CD4-positive, CD25-positive, alpha-beta regulatory T cell (primary cell): ENCODE data around the gene CETN2. TPM values are rescaled to one million over a fixed set of nuclear protein-coding genes. Genes with fewer than 3 reads are reported as not detected.
"Not testable (repeated sequence)": the region's sequence is repeated elsewhere in the genome, so short reads cannot be mapped to it uniquely, and the experiment has no call there.

Experiments
- ATAC-seq, 2 donors: fragments of 150-1000 bp; cut with Tn5 transposase; one replicate each; pipeline ENCODE4 v1.10.0; 2021; ENCODE audit warnings: low read depth in 2 of 2, moderate number of reproducible peaks in 2 of 2, moderate library complexity in 1 of 2
- DNase-seq, 3 donors: peaks; one replicate each; pipeline versions ENCODE4 v3.0.0 to v3.0.0-alpha.2; 2012 to 2022; ENCODE audit warnings: mixed read lengths in 1 of 3
- H3K27ac ChIP-seq: one replicate; pipeline ENCODE4 v1.7.0; 2013; ENCODE audit warnings: mild to moderate bottlenecking, low read length; ENCODE audit not compliant: insufficient read depth, poor library complexity, severe bottlenecking
- H3K27me3 ChIP-seq: one replicate; pipeline ENCODE4 v1.7.0; 2013; ENCODE audit warnings: low read length; ENCODE audit not compliant: control insufficient read depth, insufficient read depth
- H3K36me3 ChIP-seq: one replicate; pipeline ENCODE4 v1.7.0; 2013; ENCODE audit warnings: mild to moderate bottlenecking, low read length, moderate library complexity; ENCODE audit not compliant: control insufficient read depth, insufficient read depth
- H3K4me1 ChIP-seq: 2 replicates; pipeline ENCODE4 v1.7.0; 2013; ENCODE audit warnings: mild to moderate bottlenecking, low read length; ENCODE audit not compliant: insufficient read depth, control insufficient read depth, poor library complexity, severe bottlenecking
- H3K4me3 ChIP-seq: one replicate; pipeline ENCODE4 v1.7.0; 2013; ENCODE audit warnings: low read depth, mild to moderate bottlenecking, low read length, moderate library complexity
- H3K9me3 ChIP-seq, 2 experiments: 1 replicate in 1 of 2; 2 replicates in 1 of 2; pipeline ENCODE4 v1.7.0; 2013; ENCODE audit warnings: low read length in 2 of 2, mild to moderate bottlenecking in 1 of 2, moderate library complexity in 1 of 2; ENCODE audit not compliant: control insufficient read depth in 2 of 2
- H3K27ac Mint-ChIP-seq, 3 donors: one replicate each; pipeline ENCODE4 v1.8.0; 2020 to 2022; ENCODE audit warnings: mild to moderate bottlenecking in 3 of 3, mixed read lengths in 3 of 3, moderate library complexity in 2 of 3
- H3K27me3 Mint-ChIP-seq: one replicate; pipeline ENCODE4 v1.8.0; 2022; ENCODE audit warnings: mild to moderate bottlenecking, mixed read lengths
- H3K36me3 Mint-ChIP-seq: one replicate; pipeline ENCODE4 v1.8.0; 2020; ENCODE audit warnings: mixed read lengths
- H3K4me1 Mint-ChIP-seq, 4 donors: one replicate each; pipeline ENCODE4 v1.8.0; 2020 to 2022; ENCODE audit warnings: mixed read lengths in 4 of 4, mild to moderate bottlenecking in 1 of 4
- H3K4me3 Mint-ChIP-seq, 4 donors: one replicate each; pipeline ENCODE4 v1.8.0; 2020 to 2022; ENCODE audit warnings: mild to moderate bottlenecking in 4 of 4, mixed read lengths in 4 of 4, moderate library complexity in 3 of 4
- H3K9me3 Mint-ChIP-seq, 7 donors: one replicate each; pipeline ENCODE4 v1.8.0; 2020 to 2022; ENCODE audit warnings: mixed read lengths in 7 of 7, mild to moderate bottlenecking in 3 of 7, moderate library complexity in 2 of 7
- polyA plus RNA-seq, 4 donors: library from polyadenylated mRNA; unstranded; fragments of 300-500 nt; fragmentation: Illumina TruSeq; gene quantifications; one replicate each; pipeline ENCODE4 v1.2.3, GENCODE V29; 2021
- total RNA-seq: library from RNA; stranded (reverse); gene quantifications from one replicate; pipeline ENCODE4 v1.2.3, GENCODE V29; 2022

CETN2 gene
- total and polyA plus RNA-seq, 5 donors from 2014 or later: 6.1 to 22.2 (median 20.2) TPM

DNA sequence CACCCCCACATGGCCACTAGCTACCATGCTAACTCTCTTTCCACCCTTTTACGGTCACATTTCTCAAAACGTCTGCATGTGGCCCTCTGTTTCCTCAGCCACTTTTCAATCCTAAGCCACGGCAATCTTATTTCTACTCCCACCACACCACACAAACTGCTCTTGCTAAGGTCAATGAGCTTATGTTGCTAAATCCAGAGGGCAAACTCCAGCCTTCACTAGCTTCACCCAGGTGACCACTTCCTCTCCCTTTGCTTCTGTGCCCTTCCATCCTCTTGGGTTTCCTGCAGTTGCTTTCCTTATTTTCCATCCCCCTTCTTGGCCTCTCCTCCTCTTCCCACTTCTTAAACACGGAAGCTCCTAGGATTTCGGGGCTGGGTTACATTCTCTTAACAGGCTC lies 16.5 kb downstream of the CETN2 start:
- H3K36me3 ChIP-seq: no peaks in the 10 kb centered on the region
- no peak for ATAC-seq
- Mint-ChIP-seq H3K27ac (no peak overlapping the region), H3K4me1 (peaks cover 0 to 2% (median 0%) of the 10 kb centered on the region in 4 donors), H3K9me3 (peaks cover 0 to 2% (median 0%) of the 10 kb centered on the region in 7 donors), H3K4me3 (no peak overlapping the region), H3K27me3 (peaks cover 5% of the 10 kb centered on the region), H3K36me3 (no peaks in the 10 kb centered on the region)
- no peaks in the 10 kb centered on the region for H3K27me3 ChIP-seq
- no peak overlapping the region for H3K4me3 ChIP-seq
- no peaks in the 10 kb centered on the region for H3K4me1 ChIP-seq
- no peak overlapping the region for H3K27ac ChIP-seq
- no peak for DNase-seq
- no peaks in the 10 kb centered on the region for H3K9me3 ChIP-seq

- H3K27me3 Mint-ChIP-seq: peaks cover 5% of the 10 kb centered on the region
- H3K9me3 Mint-ChIP-seq: no peaks in the 10 kb centered on the region
- H3K4me3 Mint-ChIP-seq: no peak overlapping the region
- DNase-seq (no peak), ATAC-seq (no peak)
- no peak overlapping the region for H3K4me3 ChIP-seq
- peaks cover 0 to 2% (median 0%) of the 10 kb centered on the region in 4 donors for H3K4me1 Mint-ChIP-seq
- H3K36me3 ChIP-seq: no peaks in the 10 kb centered on the region
- H3K27me3 ChIP-seq: no peaks in the 10 kb centered on the region
- H3K36me3 Mint-ChIP-seq: no peaks in the 10 kb centered on the region
- no peaks in the 10 kb centered on the region for H3K4me1 ChIP-seq
- H3K9me3 ChIP-seq: no peaks in the 10 kb centered on the region
- no peak overlapping the region for H3K27ac ChIP-seq
- no peak overlapping the region for H3K27ac Mint-ChIP-seq
Measured at GRCh38 chrX:152813206-152813605, 17.4 kb downstream of the CETN2 start.

- H3K27ac Mint-ChIP-seq: no peak overlapping the region
- H3K4me3 ChIP-seq: no peak overlapping the region
- no peaks in the 10 kb centered on the region for H3K36me3 Mint-ChIP-seq
- H3K36me3 ChIP-seq: no peaks in the 10 kb centered on the region
- H3K27me3 ChIP-seq: no peaks in the 10 kb centered on the region
- H3K9me3 Mint-ChIP-seq: no peaks in the 10 kb centered on the region
- H3K27me3 Mint-ChIP-seq: peaks cover 5% of the 10 kb centered on the region
- H3K4me1 ChIP-seq: no peaks in the 10 kb centered on the region
- no peaks in the 10 kb centered on the region for H3K9me3 ChIP-seq
- no peak overlapping the region for H3K4me3 Mint-ChIP-seq
- no peak for ATAC-seq
- no peak overlapping the region for H3K27ac ChIP-seq
- H3K4me1 Mint-ChIP-seq: peaks cover 0 to 2% (median 0%) of the 10 kb centered on the region in 4 donors
- no peak for DNase-seq
Measured at GRCh38 chrX:152810403-152810802, 20.2 kb downstream of the CETN2 start.

GRCh38 chrX:152806035-152806434 lies 24.5 kb downstream of the CETN2 start:
- ATAC-seq (no peak), DNase-seq (no peak)
- Histone ChIP-seq H3K4me1 (no peaks in the 10 kb centered on the region), H3K9me3 (no peaks in the 10 kb centered on the region), H3K4me3 (no peak overlapping the region), H3K36me3 (no peaks in the 10 kb centered on the region), H3K27ac (no peak overlapping the region), H3K27me3 (no peaks in the 10 kb centered on the region)
- no peak overlapping the region for H3K4me3 Mint-ChIP-seq
- H3K4me1 Mint-ChIP-seq: no peaks in the 10 kb centered on the region
- H3K27me3 Mint-ChIP-seq: peaks cover 5% of the 10 kb centered on the region
- no peaks in the 10 kb centered on the region for H3K36me3 Mint-ChIP-seq
- no peak overlapping the region for H3K27ac Mint-ChIP-seq
- no peaks in the 10 kb centered on the region for H3K9me3 Mint-ChIP-seq

DNA sequence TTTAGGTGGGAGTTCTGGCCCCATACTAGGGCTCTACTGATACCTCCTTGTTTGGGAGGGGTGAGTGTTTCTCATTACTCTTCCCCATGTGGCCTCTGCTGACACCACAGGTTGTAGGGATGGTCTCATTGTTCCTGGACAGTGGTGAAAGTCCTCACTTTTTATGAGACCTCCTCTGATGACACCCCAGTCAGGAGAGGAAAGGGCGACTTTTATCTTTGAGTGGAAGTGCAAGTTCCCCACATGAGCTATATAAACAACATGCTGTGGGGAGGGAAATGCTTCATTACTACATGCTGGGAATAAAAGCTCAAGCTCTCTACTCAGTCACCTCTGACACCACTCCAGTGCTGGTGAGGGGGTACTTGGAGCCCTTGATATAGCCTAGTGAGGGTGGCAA lies 31.6 kb downstream of the CETN2 start:
- no peak overlapping the region for H3K27ac Mint-ChIP-seq
- no peaks in the 10 kb centered on the region for H3K36me3 Mint-ChIP-seq
- Histone ChIP-seq H3K4me1 (no peaks in the 10 kb centered on the region), H3K36me3 (no peaks in the 10 kb centered on the region), H3K27ac (no peak overlapping the region), H3K27me3 (no peaks in the 10 kb centered on the region), H3K4me3 (no peak overlapping the region), H3K9me3 (no peaks in the 10 kb centered on the region)
- H3K4me3 Mint-ChIP-seq: no peak overlapping the region
- no peaks in the 10 kb centered on the region for H3K9me3 Mint-ChIP-seq
- DNase-seq (no peak), ATAC-seq (no peak)
- H3K27me3 Mint-ChIP-seq: peaks cover 11% of the 10 kb centered on the region
- H3K4me1 Mint-ChIP-seq: no peaks in the 10 kb centered on the region

GRCh38 chrX:152787062-152787461 lies 43.5 kb downstream of the CETN2 start:
- H3K4me1 ChIP-seq, H3K9me3 Mint-ChIP-seq, H3K36me3 Mint-ChIP-seq, H3K9me3 ChIP-seq, H3K4me3 ChIP-seq, H3K27me3 Mint-ChIP-seq, H3K36me3 ChIP-seq, H3K4me1 Mint-ChIP-seq, H3K27ac ChIP-seq, ATAC-seq, H3K27me3 ChIP-seq, DNase-seq, H3K4me3 Mint-ChIP-seq, H3K27ac Mint-ChIP-seq: not testable (repeated sequence)

Other genes starting within 250 kb of the CETN2 start
- gene GABRQ, start 192.9 kb downstream of the CETN2 start, total RNA-seq: not detected
- not detected for gene GABRQ, start 192.9 kb downstream of the CETN2 start, polyA plus RNA-seq
- gene MAGEA3, start 132.0 kb downstream of the CETN2 start, total RNA-seq: not detected
- gene MAGEA3, start 132.0 kb downstream of the CETN2 start, polyA plus RNA-seq: not detected
- gene CSAG2, start 121.5 kb downstream of the CETN2 start, total RNA-seq: not detected
- not detected for gene CSAG2, start 121.5 kb downstream of the CETN2 start, polyA plus RNA-seq
- not detected for gene MAGEA2B, start 116.1 kb downstream of the CETN2 start, total RNA-seq
- gene MAGEA2B, start 116.1 kb downstream of the CETN2 start, polyA plus RNA-seq: not detected
- not detected for gene CSAG1, start 97.0 kb downstream of the CETN2 start, total RNA-seq
- not detected for gene CSAG1, start 97.0 kb downstream of the CETN2 start, polyA plus RNA-seq
- not detected for gene MAGEA12, start 97.0 kb downstream of the CETN2 start, total RNA-seq
- gene MAGEA12, start 97.0 kb downstream of the CETN2 start, polyA plus RNA-seq: not detected
- not detected for gene MAGEA2, start 76.9 kb downstream of the CETN2 start, total RNA-seq
- not detected for gene MAGEA2, start 76.9 kb downstream of the CETN2 start, polyA plus RNA-seq
- not detected for gene CSAG3, start 71.5 kb downstream of the CETN2 start, total RNA-seq
- under 1 TPM in 1 of 4 donors, not detected in 3; 0.50 TPM for gene CSAG3, start 71.5 kb downstream of the CETN2 start, polyA plus RNA-seq
- gene MAGEA6, start 61.1 kb downstream of the CETN2 start, total RNA-seq: not detected
- not detected for gene MAGEA6, start 61.1 kb downstream of the CETN2 start, polyA plus RNA-seq
- 8.4 TPM for gene NSDHL, start 306 bp upstream of the CETN2 start, total RNA-seq
- 10 to 100 TPM; 15.8 to 27.4 (median 17.4) TPM for gene NSDHL, start 306 bp upstream of the CETN2 start, polyA plus RNA-seq
- 4.4 TPM for gene ZNF185, start 67.3 kb upstream of the CETN2 start, total RNA-seq
- gene ZNF185, start 67.3 kb upstream of the CETN2 start, polyA plus RNA-seq: 1 to 10 TPM; 1.1 to 3.0 (median 1.7) TPM
- gene PNMA5, start 163.4 kb upstream of the CETN2 start, total RNA-seq: 0.37 TPM
- gene PNMA5, start 163.4 kb upstream of the CETN2 start, polyA plus RNA-seq: under 1 TPM; 0.15 to 0.47 (median 0.26) TPM
- 9.9 TPM for gene PNMA3, start 225.7 kb upstream of the CETN2 start, total RNA-seq
- under 1 TPM in 3 of 4 donors, not detected in 1; 0.09 to 0.57 (median 0.32) TPM for gene PNMA3, start 225.7 kb upstream of the CETN2 start, polyA plus RNA-seq
- not detected for gene PNMA6A, start 241.7 kb upstream of the CETN2 start, total RNA-seq
- under 1 TPM in 3 of 4 donors, not detected in 1; 0.11 to 0.14 (median 0.12) TPM for gene PNMA6A, start 241.7 kb upstream of the CETN2 start, polyA plus RNA-seq